NCI-H446 treated with DMSO at 0.1 percent for 48 hours (cell line): ENCODE measurements around the gene MATCAP1.

Experiments used
- DNase-seq: peaks from one replicate; lab custom pipeline; 2025; lab: John Stamatoyannopoulos, UW

The MATCAP1 gene

GRCh38 chr16:67128417-67128816 lies 55.3 kb downstream of the MATCAP1 start:
- DNase-seq = no peak
